Smooth muscle cell (in vitro differentiated cells): Measurements from ENCODE around the gene PXDC1. TPM values are rescaled to one million over a fixed set of nuclear protein-coding genes. Genes with fewer than 3 reads are reported as not detected.

Experiments used
- DNase-seq: peaks from one replicate; lab custom pipeline; 2025; ENCODE audit not compliant: unreplicated experiment; lab: John Stamatoyannopoulos, UW
- H2AFZ ChIP-seq: fragments of 200-600 bp; sonication (generic); 2 replicates; pipeline ENCODE4 v1.6.0; 2016; ENCODE audit warnings: antibody characterized with exemption, low read depth, mild to moderate bottlenecking
- H3F3A ChIP-seq: fragments of 200-600 bp; sonication (generic); 2 replicates; pipeline ENCODE4 v1.6.0; 2017; ENCODE audit warnings: antibody characterized with exemption, low read depth
- H3K27ac ChIP-seq: fragments of 200-600 bp; sonication (generic); 2 replicates; pipeline ENCODE4 v1.5.1; 2016; ENCODE audit warnings: low read depth, mild to moderate bottlenecking
- H3K27me3 ChIP-seq: fragments of 200-600 bp; sonication (generic); 2 replicates; pipeline ENCODE4 v1.6.1; 2016; ENCODE audit warnings: low read depth, mild to moderate bottlenecking
- H3K36me3 ChIP-seq: fragments of 200-600 bp; sonication (generic); 2 replicates; pipeline ENCODE4 v1.5.1; 2016; ENCODE audit warnings: low read depth
- H3K4me1 ChIP-seq: fragments of 200-600 bp; sonication (generic); 2 replicates; pipeline ENCODE4 v1.5.1; 2016; ENCODE audit warnings: low read depth
- H3K4me2 ChIP-seq: fragments of 200-600 bp; sonication (generic); 2 replicates; pipeline ENCODE4 v1.6.0; 2016; ENCODE audit warnings: mild to moderate bottlenecking
- H3K4me3 ChIP-seq: fragments of 200-600 bp; sonication (generic); 2 replicates; pipeline ENCODE4 v1.5.1; 2016; ENCODE audit warnings: mild to moderate bottlenecking
- H3K79me2 ChIP-seq: fragments of 200-600 bp; sonication (generic); 2 replicates; pipeline ENCODE4 v1.6.0; 2016; ENCODE audit warnings: low read depth, mild to moderate bottlenecking
- H3K9ac ChIP-seq: fragments of 200-600 bp; sonication (generic); 2 replicates; pipeline ENCODE4 v1.6.0; 2016; ENCODE audit warnings: low read depth
- H3K9me3 ChIP-seq: fragments of 200-600 bp; sonication (generic); replicated peaks from 2 replicates; pipeline ENCODE4 v1.5.1; 2016; ENCODE audit warnings: low read depth
- H4K20me1 ChIP-seq: fragments of 200-600 bp; sonication (generic); 2 replicates; pipeline ENCODE4 v1.6.0; 2016; ENCODE audit warnings: low read depth
- CTCF ChIP-seq: fragments of 200-600 bp; sonication (generic); IDR thresholded peaks from 2 replicates; pipeline ENCODE4 v1.5.1; 2017; ENCODE audit warnings: borderline replicate concordance, mild to moderate bottlenecking, antibody characterized with exemption; ENCODE audit not compliant: insufficient read depth, poor library complexity, severe bottlenecking
- WGBS: methylation state at CpG from one replicate; pipeline ENCODE4 v1.1.7; 2016; ENCODE audit warnings: low lambda C conversion rate; 5-methylcytosine and 5-hydroxymethylcytosine counted together
- polyA plus RNA-seq: library from polyadenylated mRNA; unstranded; fragments of >200 nt; fragmentation: Nextera tagmentation; extraction: Ambion mirVana; gene quantifications from 2 replicates; pipeline ENCODE4 v1.2.1, GENCODE V29; 2016
- total RNA-seq: library from RNA; depleted of rRNA; stranded (reverse); fragments of >200 nt; gene quantifications from 2 replicates; pipeline ENCODE4 v1.2.3, GENCODE V29; 2014

PXDC1 gene
- total and polyA plus RNA-seq, 2 experiments from 2014 or later, result 49.1 to 78.6 TPM

- TF ChIP-seq CTCF, result no peak
- no peak overlapping the region for H2AFZ ChIP-seq
- H3K27me3 ChIP-seq, result no peaks in the 10 kb centered on the region
- H3F3A ChIP-seq, result peaks cover 12% of the 10 kb centered on the region
- no peak overlapping the region for H3K27ac ChIP-seq
- no peak overlapping the region for H3K4me3 ChIP-seq
- H3K79me2 ChIP-seq, result peaks cover 30% of the 10 kb centered on the region
- DNase-seq, result no peak
- H3K9me3 ChIP-seq, result no peaks in the 10 kb centered on the region
- peaks cover 18% of the 10 kb centered on the region for H3K4me1 ChIP-seq
- no peak overlapping the region for H3K4me2 ChIP-seq
- 90% methylated on average over 10 of the region's 10 CpGs for WGBS
- no peak overlapping the region for H3K9ac ChIP-seq
- peaks cover 21% of the 10 kb centered on the region for H4K20me1 ChIP-seq
- no peaks in the 10 kb centered on the region for H3K36me3 ChIP-seq
These were observed 1.8 kb upstream of the PXDC1 start for GRCh38 chr6:3753228-3753835.

- H3K27ac ChIP-seq, result peak overlapping the region; percentile 96
- peak overlapping the region; percentile 97 for H3K4me2 ChIP-seq
- H3K4me3 ChIP-seq, result peak overlapping the region; percentile 93
- peak overlapping the region; percentile 96 for H3K9ac ChIP-seq
- H3F3A ChIP-seq, result peaks cover 12% of the 10 kb centered on the region
- peaks cover 18% of the 10 kb centered on the region for H3K4me1 ChIP-seq
- DNase-seq, result no peak
- H3K36me3 ChIP-seq, result no peaks in the 10 kb centered on the region
- no peak for TF ChIP-seq CTCF
- H3K9me3 ChIP-seq, result no peaks in the 10 kb centered on the region
- peaks cover 36% of the 10 kb centered on the region for H3K79me2 ChIP-seq
- H2AFZ ChIP-seq, result peak overlapping the region; percentile 53
- peaks cover 28% of the 10 kb centered on the region for H4K20me1 ChIP-seq
- no peaks in the 10 kb centered on the region for H3K27me3 ChIP-seq
- 43% methylated on average over 18 of the region's 22 CpGs for WGBS
These were observed 1.2 kb upstream of the PXDC1 start for GRCh38 chr6:3752531-3753227.

GRCh38 chr6:3751730-3752530 lies 417 bp upstream of the PXDC1 start:
- peaks cover 43% of the 10 kb centered on the region for H3K79me2 ChIP-seq
- peaks cover 18% of the 10 kb centered on the region for H3K4me1 ChIP-seq
- peak; percentile 76 for DNase-seq
- peak overlapping the region; percentile 53 for H2AFZ ChIP-seq
- H3K36me3 ChIP-seq, result no peaks in the 10 kb centered on the region
- H3F3A ChIP-seq, result peaks cover 12% of the 10 kb centered on the region
- peak overlapping the region; percentile 96 for H3K27ac ChIP-seq
- no peaks in the 10 kb centered on the region for H3K9me3 ChIP-seq
- H3K9ac ChIP-seq, result peak overlapping the region; percentile 96
- no peaks in the 10 kb centered on the region for H3K27me3 ChIP-seq
- TF ChIP-seq CTCF, result peak; percentile 28
- H3K4me3 ChIP-seq, result peak overlapping the region; percentile 93
- peaks cover 35% of the 10 kb centered on the region for H4K20me1 ChIP-seq
- 2% methylated on average over 32 of the region's 104 CpGs for WGBS
- peak overlapping the region; percentile 97 for H3K4me2 ChIP-seq
